Measurements from ENCODE around the gene FAM217A. TPM values are rescaled to one million over a fixed set of nuclear protein-coding genes. Genes with fewer than 3 reads are reported as not detected.
"Not testable (repeated sequence)": the region's sequence is repeated elsewhere in the genome, so short reads cannot be mapped to it uniquely, and the experiment has no call there.

FAM217A gene
- total RNA-seq, 2 experiments from 2014 or later, result not detected

DNA sequence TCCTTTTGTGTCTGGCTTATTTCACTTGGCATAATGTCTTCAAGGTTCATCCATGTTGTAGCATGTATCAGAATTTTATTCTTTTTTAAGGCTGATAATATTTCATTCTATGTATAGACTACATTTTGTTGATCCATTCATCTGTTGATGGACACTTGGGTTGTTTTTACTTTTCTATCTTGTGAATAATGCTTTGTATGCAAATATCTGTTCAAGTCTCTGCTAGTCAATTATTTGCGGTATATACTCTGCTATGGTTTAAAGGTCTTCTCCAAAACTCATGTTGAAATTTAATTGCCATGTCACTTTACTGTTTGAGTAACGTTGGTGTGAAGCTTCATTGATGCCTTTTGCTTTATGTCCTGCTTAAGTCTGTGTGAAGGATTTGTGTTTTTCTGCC lies 28.9 kb upstream of the FAM217A start:
- Mint-ChIP-seq H3K27ac (no peak overlapping the region), H3K9me3 (ENCODE audit: low read depth) (peaks cover 7% of the 10 kb centered on the region), H3K4me1 (no peaks in the 10 kb centered on the region), H3K36me3 (ENCODE audit: low read depth) (peaks cover 3% of the 10 kb centered on the region), H3K4me3 (no peak overlapping the region), H3K27me3 (peaks cover 4% of the 10 kb centered on the region)
- intact Hi-C loops (cut with DNase I, micrococcal nuclease), result no loop called here
- ChIA-PET POLR2A (no interaction called here), CTCF (no interaction called here)
- ATAC-seq (no peak), DNase-seq (no peak)

DNA sequence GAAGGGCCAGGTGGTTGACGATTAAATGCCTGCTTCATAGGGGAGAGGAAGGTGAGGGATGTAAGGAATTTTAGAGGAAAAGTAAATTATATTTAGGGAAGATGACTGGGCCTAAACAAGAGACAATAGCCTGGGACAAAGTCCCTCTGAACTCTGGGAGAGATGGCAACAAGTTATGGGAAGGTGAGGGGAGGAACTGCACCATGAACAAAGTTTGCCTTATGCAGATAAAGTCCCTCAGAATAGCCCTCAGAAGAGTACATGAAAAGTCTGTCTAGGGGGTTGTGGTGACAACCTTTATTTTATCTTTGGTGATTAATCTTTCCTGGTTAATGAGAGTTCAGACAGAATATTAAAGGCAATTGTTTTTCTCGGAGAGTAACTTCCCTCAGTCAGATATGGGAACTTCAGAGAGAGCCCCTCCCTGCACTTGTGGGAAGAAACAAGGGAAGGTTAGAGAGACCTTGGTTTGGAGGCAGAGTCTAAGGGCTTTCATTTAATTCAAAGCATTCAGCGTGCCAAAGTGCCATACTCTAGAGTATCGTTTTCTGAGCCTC lies 27.1 kb upstream of the FAM217A start:
- no peak overlapping the region for H3K27ac Mint-ChIP-seq
- H3K36me3 Mint-ChIP-seq (ENCODE audit: low read depth), result no peaks in the 10 kb centered on the region
- no peak for DNase-seq
- no peak for ATAC-seq
- CTCF ChIA-PET, result no interaction called here
- no peaks in the 10 kb centered on the region for H3K9me3 Mint-ChIP-seq (ENCODE audit: low read depth)
- H3K27me3 Mint-ChIP-seq, result no peaks in the 10 kb centered on the region
- intact Hi-C loops (cut with DNase I, micrococcal nuclease), result no loop called here
- H3K4me3 Mint-ChIP-seq, result no peak overlapping the region
- H3K4me1 Mint-ChIP-seq, result no peaks in the 10 kb centered on the region
- POLR2A ChIA-PET, result interaction anchor here (0.6 kb wide), 1 partner anchor 20 kb away, joined by 5 read pairs; no protein-coding TSS in a partner anchor

DNA sequence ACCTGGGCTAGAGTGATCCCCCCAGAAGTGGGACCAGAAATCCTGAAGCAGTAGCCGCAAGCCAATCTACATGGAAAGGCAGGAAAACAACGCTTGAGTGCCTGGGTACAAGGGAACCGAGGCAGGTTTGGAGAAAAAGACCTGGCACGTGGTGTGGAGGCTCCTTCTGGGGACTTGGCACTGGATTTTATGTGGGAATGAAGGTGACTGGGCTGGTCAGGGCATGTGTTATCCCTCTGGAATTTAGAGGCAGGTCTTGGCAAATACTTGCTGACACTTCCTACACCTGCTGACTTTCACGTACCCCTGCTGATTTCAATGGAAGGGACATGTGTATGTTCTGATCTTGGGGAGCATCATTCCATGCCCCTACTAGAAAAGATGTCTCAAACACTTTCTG lies 25.0 kb upstream of the FAM217A start:
- ChIA-PET CTCF (no interaction called here), POLR2A (interaction anchor here (0.6 kb wide), 1 partner anchor 30 kb away, joined by 4 read pairs; no protein-coding TSS in a partner anchor)
- Mint-ChIP-seq H3K27ac (no peak overlapping the region), H3K4me1 (no peaks in the 10 kb centered on the region), H3K9me3 (ENCODE audit: low read depth) (no peaks in the 10 kb centered on the region), H3K36me3 (ENCODE audit: low read depth) (no peaks in the 10 kb centered on the region), H3K4me3 (no peak overlapping the region), H3K27me3 (no peaks in the 10 kb centered on the region)
- intact Hi-C loops (cut with DNase I, micrococcal nuclease), result no loop called here
- ATAC-seq (no peak), DNase-seq (no peak)

DNA sequence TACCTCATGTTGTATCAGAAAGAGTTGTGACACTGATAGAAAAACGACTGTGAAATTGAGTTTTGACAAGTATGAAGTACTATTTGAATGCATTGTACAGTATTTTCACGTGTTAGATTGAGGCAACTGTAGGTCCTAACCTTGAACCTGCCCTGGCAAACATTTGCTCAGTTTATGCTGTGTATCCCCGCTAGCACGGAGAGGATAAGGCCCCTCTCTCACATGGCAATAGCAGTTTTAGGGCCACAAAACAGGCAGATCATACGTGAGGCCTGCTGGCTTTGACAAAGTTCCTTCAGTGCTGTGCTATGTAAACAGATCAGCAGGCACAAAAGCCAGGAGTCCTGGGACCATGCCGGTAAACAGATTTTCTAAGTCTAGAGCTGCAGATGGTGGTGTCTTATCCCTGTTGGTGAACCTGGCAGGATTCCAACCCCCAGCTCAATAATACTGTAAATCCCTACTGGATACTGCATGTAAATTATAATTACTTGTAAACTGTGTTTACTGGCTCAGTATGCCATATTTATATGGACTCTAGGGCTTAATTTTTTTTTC lies 23.8 kb upstream of the FAM217A start:
- Mint-ChIP-seq H3K27ac (no peak overlapping the region), H3K27me3 (no peaks in the 10 kb centered on the region), H3K9me3 (ENCODE audit: low read depth) (no peaks in the 10 kb centered on the region), H3K4me3 (no peak overlapping the region), H3K36me3 (ENCODE audit: low read depth) (no peaks in the 10 kb centered on the region), H3K4me1 (no peaks in the 10 kb centered on the region)
- ATAC-seq (no peak), DNase-seq (no peak)
- intact Hi-C loops (cut with DNase I, micrococcal nuclease), result no loop called here
- ChIA-PET CTCF (interaction anchor here (0.7 kb wide), 1 partner anchor 108 kb away, joined by 3 read pairs; no protein-coding TSS in a partner anchor), POLR2A (no interaction called here)

DNA sequence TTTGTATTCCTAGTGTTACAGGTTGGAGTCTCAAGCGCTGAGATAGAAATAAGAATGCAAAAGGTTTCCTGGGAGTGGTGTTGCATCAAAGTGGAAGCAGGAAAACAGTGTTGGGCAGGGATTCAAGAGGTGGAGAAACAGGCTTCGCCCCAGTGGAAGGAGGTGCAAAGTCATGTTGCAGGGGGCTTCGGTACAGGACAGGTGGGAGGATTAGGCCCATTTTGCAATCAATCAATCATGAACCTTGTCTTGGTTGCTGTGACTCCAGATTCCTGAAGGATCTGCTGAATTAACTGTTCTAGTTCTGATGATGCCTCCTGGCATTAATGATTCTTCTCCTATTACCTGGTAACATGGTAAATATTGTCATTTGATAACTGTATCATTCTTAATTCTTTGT lies 22.4 kb upstream of the FAM217A start:
- H3K27me3 Mint-ChIP-seq, result no peaks in the 10 kb centered on the region
- DNase-seq (no peak), ATAC-seq (no peak)
- POLR2A ChIA-PET, result no interaction called here
- H3K27ac Mint-ChIP-seq, result no peak overlapping the region
- intact Hi-C loops (cut with DNase I, micrococcal nuclease), result no loop called here
- CTCF ChIA-PET, result no interaction called here
- no peaks in the 10 kb centered on the region for H3K36me3 Mint-ChIP-seq (ENCODE audit: low read depth)
- H3K4me1 Mint-ChIP-seq, result no peaks in the 10 kb centered on the region
- no peak overlapping the region for H3K4me3 Mint-ChIP-seq
- no peaks in the 10 kb centered on the region for H3K9me3 Mint-ChIP-seq (ENCODE audit: low read depth)

DNA sequence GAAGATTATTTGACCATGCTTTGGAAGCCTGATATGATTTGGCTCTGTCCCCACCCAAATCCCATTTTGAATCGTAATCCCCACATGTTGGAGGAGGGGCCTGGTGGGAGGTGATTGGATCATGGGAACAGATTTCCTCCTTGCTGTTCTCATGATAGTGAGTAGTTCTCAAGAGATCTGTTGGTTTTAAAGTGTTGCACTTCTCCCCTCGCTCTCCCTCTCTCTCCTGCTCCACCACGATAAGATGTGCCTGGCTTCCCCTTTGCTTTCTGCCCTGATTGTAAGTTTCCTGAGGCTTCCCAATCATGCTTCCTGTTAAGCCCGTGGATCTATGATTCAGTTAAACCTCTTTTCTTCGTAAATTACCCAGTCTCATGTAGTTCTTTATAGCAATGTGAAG lies 21.7 kb upstream of the FAM217A start:
- Mint-ChIP-seq H3K9me3 (ENCODE audit: low read depth) (no peaks in the 10 kb centered on the region), H3K36me3 (ENCODE audit: low read depth) (no peaks in the 10 kb centered on the region), H3K27ac (no peak overlapping the region), H3K4me1 (no peaks in the 10 kb centered on the region), H3K4me3 (no peak overlapping the region), H3K27me3 (no peaks in the 10 kb centered on the region)
- intact Hi-C loops (cut with DNase I, micrococcal nuclease), result no loop called here
- ATAC-seq (no peak), DNase-seq (no peak)
- ChIA-PET POLR2A (no interaction called here), CTCF (no interaction called here)

DNA sequence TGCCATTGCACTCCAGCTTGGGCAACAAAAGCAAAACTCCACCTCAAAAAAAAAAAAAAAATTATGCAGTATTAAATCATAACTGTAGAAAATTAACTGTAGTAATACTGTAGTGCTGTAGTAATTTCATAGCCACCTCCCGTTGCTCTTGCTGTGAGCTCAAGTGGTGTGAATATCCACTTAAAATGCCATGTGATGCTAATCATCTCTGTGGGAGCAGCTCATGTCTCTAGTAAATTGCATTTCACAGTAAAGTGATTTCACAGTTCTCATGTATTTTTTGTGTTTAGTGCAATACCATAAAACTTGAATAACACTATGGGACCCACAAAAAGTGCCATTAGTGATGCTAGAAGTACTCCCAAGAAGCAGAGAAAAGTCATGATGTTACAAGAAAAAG lies 14.4 kb upstream of the FAM217A start:
- H3K4me3 Mint-ChIP-seq, result no peak overlapping the region
- POLR2A ChIA-PET, result no interaction called here
- CTCF ChIA-PET, result interaction anchor here (0.6 kb wide), 1 partner anchor 905 kb away, joined by 3 read pairs; no protein-coding TSS in a partner anchor
- H3K27ac Mint-ChIP-seq, result no peak overlapping the region
- H3K27me3 Mint-ChIP-seq, result no peaks in the 10 kb centered on the region
- ATAC-seq, result no peak
- DNase-seq, result no peak
- intact Hi-C loops (cut with DNase I, micrococcal nuclease), result no loop called here
- H3K36me3 Mint-ChIP-seq (ENCODE audit: low read depth), result no peaks in the 10 kb centered on the region
- no peaks in the 10 kb centered on the region for H3K4me1 Mint-ChIP-seq
- no peaks in the 10 kb centered on the region for H3K9me3 Mint-ChIP-seq (ENCODE audit: low read depth)

DNA sequence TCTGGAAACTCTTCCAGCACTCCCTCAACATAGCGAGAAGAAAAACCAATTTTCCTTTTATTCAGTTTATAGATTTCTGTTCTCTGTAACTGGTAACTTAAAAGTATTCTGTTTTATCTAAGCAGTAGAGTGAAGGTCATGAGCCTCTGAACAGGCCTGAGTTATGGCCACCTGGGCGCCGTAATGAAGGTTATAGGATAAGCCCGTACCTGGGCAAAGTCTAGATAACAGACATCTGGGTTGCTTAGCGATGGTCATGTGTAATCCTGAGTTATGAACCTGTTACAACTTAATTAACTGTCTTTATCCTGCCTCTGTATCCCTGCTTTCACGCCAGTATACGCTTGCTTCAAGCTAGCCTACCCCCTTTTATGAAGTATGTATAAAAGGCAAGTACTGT lies 13.0 kb upstream of the FAM217A start:
- DNase-seq, result no peak
- Mint-ChIP-seq H3K9me3 (ENCODE audit: low read depth) (no peaks in the 10 kb centered on the region), H3K27me3 (no peaks in the 10 kb centered on the region), H3K4me1 (no peaks in the 10 kb centered on the region), H3K36me3 (ENCODE audit: low read depth) (no peaks in the 10 kb centered on the region), H3K4me3 (no peak overlapping the region), H3K27ac (no peak overlapping the region)
- no peak for ATAC-seq
- POLR2A ChIA-PET, result no interaction called here
- CTCF ChIA-PET, result no interaction called here
- intact Hi-C loops (cut with DNase I, micrococcal nuclease), result no loop called here

DNA sequence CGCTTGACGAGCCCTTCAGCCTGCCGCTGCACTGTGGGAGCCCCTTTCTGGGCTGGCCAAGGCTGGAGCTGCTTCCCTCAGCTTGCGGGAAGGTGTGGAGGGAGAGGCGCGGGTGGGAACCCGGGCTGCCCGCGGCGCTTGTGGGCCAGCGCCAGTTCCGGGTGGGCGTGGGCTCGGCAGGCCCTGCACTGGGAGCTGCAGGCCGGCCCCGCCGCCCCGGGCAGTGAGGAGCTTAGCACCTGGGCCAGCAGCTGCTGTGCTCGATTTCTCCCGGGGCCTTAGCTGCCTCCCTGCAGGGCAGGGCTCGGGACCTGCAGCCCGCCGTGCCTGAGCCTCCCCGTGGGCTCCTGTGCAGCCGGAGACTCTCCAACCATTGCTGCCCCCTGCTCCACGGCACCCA lies 11.1 kb upstream of the FAM217A start:
- H3K4me3 Mint-ChIP-seq; DNase-seq; ATAC-seq; CTCF ChIA-PET; H3K27ac Mint-ChIP-seq; H3K36me3 Mint-ChIP-seq (ENCODE audit: low read depth); POLR2A ChIA-PET; H3K27me3 Mint-ChIP-seq; intact Hi-C loops (cut with DNase I, micrococcal nuclease); H3K4me1 Mint-ChIP-seq; H3K9me3 Mint-ChIP-seq (ENCODE audit: low read depth): not testable (repeated sequence)

DNA sequence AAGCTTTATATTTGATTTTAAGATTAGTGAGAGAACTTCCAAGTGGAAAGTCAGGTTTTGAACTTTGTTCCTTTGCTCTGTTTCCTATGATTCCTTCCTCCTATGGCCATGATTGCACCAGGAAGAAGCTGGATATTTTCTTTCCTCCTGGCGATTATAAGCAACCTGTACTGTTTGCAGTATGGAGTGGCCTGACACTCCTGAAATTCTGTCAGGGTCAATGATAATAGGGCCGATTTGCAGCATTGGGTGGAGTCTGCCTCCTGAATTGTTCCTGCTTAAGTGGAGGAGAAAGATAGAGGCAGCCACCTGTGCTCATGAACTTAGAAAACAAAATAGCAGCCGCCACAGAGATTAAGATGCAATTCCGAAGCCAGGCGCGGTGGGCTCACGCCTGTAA lies 9.8 kb upstream of the FAM217A start:
- ATAC-seq (no peak), DNase-seq (no peak)
- POLR2A ChIA-PET, result no interaction called here
- Mint-ChIP-seq H3K4me3 (no peak overlapping the region), H3K27me3 (no peaks in the 10 kb centered on the region), H3K27ac (no peak overlapping the region), H3K36me3 (ENCODE audit: low read depth) (no peaks in the 10 kb centered on the region), H3K4me1 (no peaks in the 10 kb centered on the region), H3K9me3 (ENCODE audit: low read depth) (no peaks in the 10 kb centered on the region)
- intact Hi-C loops (cut with DNase I, micrococcal nuclease), result no loop called here
- CTCF ChIA-PET, result no interaction called here

DNA sequence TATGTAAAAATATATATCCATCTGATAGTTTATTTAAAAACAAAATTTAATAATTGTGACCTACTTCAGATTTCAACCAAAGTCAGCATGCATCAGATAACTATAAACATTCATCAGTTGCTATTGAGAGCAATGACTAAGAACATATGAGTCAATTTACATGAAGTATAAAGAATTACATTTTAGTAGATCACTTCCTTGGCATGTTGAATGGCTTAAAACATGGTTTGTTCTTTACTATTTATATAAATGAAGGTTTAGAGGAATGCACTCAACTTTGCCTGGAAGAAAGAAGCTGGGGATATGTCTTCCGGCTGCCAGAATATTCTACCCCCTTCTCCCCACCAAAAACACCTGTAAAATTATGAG lies 6.4 kb upstream of the FAM217A start:
- Mint-ChIP-seq H3K36me3 (ENCODE audit: low read depth) (no peaks in the 10 kb centered on the region), H3K4me1 (no peaks in the 10 kb centered on the region)

DNA sequence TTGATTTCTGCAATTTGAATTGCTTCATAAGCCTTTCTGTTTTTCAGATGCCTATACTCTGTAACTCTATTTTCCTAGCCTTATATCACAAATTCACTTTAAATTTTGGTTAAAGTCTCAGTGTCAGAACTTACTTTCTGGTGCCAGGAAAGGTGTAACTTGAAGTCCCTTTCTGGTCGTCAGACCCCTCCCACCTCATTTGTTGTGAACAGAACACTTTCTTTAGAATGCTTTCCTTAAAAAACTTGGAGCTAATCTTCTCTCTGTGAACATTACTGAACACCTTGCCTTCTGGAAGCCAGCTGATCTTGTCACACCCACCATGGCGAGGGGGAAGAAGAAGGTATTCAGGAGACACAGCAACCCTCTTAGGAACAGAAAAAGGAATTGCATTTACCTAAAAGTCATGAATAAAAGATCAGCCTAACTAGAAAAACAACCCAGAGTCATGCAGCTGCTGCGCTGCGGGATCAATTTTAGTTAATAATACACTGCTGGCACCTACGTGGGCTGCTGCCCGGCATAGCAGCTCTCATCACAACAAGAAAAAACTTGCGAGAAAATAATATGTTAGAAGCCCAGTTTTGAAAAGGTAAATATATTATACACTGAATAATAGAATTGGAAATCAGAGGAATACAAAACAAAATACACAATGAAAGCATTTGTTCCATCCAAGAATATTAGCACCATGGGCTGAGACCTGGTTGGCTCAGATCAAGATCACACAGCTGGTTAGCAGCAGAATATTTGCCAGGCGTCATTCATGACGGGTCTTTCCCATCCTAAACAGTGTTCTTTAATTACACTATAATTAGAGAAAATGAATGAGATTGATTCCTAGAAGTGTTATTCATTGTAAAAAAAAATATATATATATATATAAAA lies 5.8 kb upstream of the FAM217A start:
- ATAC-seq (no peak), DNase-seq (no peak)
- Mint-ChIP-seq H3K27me3 (peaks cover 3% of the 10 kb centered on the region), H3K9me3 (ENCODE audit: low read depth) (no peaks in the 10 kb centered on the region), H3K27ac (no peak overlapping the region), H3K36me3 (ENCODE audit: low read depth) (no peaks in the 10 kb centered on the region), H3K4me3 (no peak overlapping the region), H3K4me1 (no peaks in the 10 kb centered on the region)
- ChIA-PET CTCF (interaction anchor here (0.6 kb wide), 2 partner anchors 25 to 1140 kb away, joined by 3 read pairs; no protein-coding TSS in a partner anchor), POLR2A (no interaction called here)
- intact Hi-C loops (cut with DNase I, micrococcal nuclease), result no loop called here

More for the DNA sequence above, 6.4 kb upstream of the FAM217A start:
- ATAC-seq (no peak), DNase-seq (no peak)
- H3K27ac Mint-ChIP-seq, result no peak overlapping the region
- ChIA-PET CTCF (interaction anchor here (0.7 to 1.2 kb wide), 2 partner anchors 12 to 15 kb away, joined by 3 read pairs; no protein-coding TSS in a partner anchor), POLR2A (no interaction called here)
- no peaks in the 10 kb centered on the region for H3K9me3 Mint-ChIP-seq (ENCODE audit: low read depth)
- no peak overlapping the region for H3K4me3 Mint-ChIP-seq
- H3K27me3 Mint-ChIP-seq, result no peaks in the 10 kb centered on the region
- intact Hi-C loops (cut with DNase I, micrococcal nuclease), result no loop called here

All from activated CD4-positive, alpha-beta T cell treated with anti-CD3 and anti-CD28 coated beads for 36 hours (primary cell).